ENCODE results near the gene MIP.
"Not testable (repeated sequence)": the region's sequence is repeated elsewhere in the genome, so short reads cannot be mapped to it uniquely, and the experiment has no call there.

The MIP gene

DNA sequence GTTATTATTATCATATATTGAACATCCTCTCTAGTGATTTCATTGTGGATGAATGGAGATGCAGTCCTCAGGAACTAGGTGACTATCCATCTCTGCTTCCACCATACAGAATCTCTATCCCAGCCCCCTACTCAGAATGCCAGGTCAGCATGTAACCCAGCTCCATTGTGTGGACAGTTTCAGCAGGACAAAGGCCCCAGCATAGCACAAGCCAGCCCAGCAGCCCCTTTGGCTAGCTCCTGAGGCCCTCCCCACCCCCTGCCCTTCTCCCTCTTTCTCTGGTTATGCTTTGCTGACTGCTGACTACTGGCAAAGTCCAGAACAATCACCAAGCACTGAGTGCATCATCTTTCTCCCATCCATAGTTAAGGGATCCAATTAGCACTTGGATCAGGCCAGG, 8.1 kb upstream of the MIP start:
- FAIRE-seq, result no peak

- FAIRE-seq, result no peak
Measured at GRCh38 chr12:56461235-56462159, 7.0 kb upstream of the MIP start.

- FAIRE-seq, result no peak
Measured at GRCh38 chr12:56457817-56458216, 3.4 kb upstream of the MIP start.

GRCh38 chr12:56451147-56451546, 3.3 kb downstream of the MIP start:
- FAIRE-seq, result no peak

GRCh38 chr12:56450241-56450640, 4.2 kb downstream of the MIP start:
- FAIRE-seq, result no peak

DNA sequence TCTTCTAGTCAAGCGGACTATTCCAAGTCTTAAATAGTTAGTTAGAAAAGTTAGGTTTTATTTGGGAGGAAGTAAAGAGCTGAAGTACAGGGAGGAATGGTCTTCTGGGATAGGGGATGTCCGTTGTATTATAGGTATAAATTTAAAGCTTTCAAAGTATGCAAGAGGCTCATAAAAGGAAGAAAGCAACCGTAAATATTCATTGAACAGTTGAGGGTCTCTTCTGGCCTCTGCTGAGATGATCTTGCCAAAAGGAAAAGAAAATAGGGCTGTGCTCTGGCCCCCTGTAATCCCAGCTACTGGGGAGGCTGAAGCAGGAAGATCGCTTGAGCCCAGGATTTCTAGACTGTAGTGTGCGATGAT, 4.9 kb downstream of the MIP start:
- no peak for FAIRE-seq

- peak; percentile 13 for FAIRE-seq
Measured at GRCh38 chr12:56448860-56449621, 5.4 kb downstream of the MIP start, which contains the start of gene TIMELESS. TSS of gene TIMELESS (minus strand) at chr12:56449426. CDS start at chr12:56434170, 15,256 bp downstream.

DNA sequence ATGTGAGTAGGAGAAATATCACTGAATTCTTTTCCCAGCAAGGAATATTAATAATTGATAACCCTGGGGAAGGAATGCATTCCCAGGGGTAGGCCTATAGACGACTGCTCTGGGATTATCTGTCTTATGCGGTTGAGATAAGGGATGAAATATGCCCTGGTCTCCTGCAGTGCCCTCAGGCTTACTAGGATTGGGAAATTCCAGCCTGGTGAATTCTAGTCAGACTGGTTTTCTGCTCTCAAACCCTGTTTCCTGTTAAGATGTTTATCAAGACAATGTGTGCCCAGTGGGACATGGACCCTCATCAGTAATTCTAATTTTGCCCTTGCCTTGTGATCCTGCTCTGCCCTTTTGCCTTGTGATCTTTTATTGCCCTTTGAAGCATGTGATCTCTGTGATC, 11.2 kb downstream of the MIP start:
- not testable (repeated sequence) for FAIRE-seq

DNA sequence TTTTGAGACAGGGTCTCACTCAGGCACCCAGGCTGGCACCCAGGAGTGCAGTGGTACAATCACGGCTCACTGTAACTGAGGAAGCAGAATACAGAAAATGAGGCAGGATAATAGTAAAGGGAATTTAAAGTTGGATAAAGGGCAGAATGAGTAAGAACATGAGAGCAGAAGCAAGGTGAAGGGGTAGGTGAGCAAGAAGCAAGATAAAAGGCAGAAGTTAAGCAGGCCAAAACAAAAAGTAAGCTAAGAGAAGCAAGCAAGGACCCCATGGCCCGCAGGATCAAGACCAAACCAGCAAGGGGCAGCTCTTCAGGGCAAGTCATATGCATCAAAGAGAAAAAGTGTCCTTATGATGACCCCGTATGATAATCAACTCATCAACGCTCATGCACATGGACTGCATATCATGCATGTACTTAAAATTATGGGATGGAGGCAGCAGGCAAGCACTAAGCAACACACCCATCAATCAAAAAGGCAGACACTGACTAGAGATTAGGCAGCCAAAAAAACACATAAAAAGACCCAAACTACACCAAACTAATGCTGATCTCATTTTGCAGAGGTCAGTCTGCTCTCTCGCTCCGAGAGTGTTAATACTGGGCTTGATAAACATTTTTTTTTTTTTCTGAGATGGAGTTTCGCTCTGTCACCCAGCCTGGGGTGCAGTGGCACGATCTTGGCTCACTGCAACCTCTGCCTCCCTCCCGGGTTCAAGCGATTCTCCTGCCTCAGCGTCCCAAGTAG, 16.9 kb downstream of the MIP start:
- no peak for FAIRE-seq

GRCh38 chr12:56434828-56435227, 19.6 kb downstream of the MIP start:
- no peak for FAIRE-seq

GRCh38 chr12:56431850-56432249, 22.6 kb downstream of the MIP start:
- FAIRE-seq, result no peak

GRCh38 chr12:56431288-56431687, 23.2 kb downstream of the MIP start:
- no peak for FAIRE-seq

GRCh38 chr12:56425940-56426438, 28.5 kb downstream of the MIP start:
- no peak for FAIRE-seq

DNA sequence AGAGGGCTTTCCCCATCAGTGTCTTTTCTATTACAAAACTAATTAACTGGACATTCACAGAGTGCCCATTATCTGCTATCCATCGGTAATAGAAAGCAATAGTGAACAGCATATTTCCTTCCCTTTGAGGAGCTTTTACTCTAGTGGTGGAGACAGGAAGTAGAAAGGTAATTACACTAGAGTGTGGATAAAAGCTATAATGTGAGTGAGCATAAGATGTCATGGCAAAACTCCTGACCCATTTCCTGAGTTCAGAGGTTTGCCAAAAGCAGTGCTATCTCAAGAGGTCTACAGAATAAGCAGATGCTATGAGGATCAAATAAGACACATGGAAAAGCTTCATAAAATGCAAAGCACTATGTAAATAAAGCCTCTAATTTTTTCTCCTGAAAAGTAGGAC, 29.3 kb downstream of the MIP start:
- no peak for FAIRE-seq

GRCh38 chr12:56420411-56420810, 34.0 kb downstream of the MIP start:
- no peak for FAIRE-seq

GRCh38 chr12:56417739-56418138, 36.7 kb downstream of the MIP start:
- FAIRE-seq, result no peak

GRCh38 chr12:56414401-56414800, 40.1 kb downstream of the MIP start:
- FAIRE-seq, result no peak

DNA sequence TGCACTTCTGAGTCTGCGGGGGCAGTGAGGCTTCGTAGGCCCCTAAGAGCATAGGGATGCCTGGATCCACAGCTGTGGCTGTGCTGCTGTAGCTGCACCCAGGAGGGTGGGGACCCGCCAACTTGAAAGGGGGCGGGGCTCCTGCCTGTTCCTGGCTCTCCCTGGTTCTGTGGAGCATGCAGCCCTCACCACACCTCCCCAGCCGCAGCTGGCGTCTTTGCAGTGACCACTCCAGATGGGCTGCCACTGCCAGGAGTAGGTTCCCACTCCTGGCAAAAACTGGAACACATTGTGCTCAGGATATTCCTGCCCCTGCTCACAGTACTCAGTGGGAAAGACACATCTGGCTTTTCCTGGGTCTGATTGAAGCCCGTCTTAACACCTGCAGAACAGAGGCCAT, 41.1 kb downstream of the MIP start:
- FAIRE-seq, result no peak

DNA sequence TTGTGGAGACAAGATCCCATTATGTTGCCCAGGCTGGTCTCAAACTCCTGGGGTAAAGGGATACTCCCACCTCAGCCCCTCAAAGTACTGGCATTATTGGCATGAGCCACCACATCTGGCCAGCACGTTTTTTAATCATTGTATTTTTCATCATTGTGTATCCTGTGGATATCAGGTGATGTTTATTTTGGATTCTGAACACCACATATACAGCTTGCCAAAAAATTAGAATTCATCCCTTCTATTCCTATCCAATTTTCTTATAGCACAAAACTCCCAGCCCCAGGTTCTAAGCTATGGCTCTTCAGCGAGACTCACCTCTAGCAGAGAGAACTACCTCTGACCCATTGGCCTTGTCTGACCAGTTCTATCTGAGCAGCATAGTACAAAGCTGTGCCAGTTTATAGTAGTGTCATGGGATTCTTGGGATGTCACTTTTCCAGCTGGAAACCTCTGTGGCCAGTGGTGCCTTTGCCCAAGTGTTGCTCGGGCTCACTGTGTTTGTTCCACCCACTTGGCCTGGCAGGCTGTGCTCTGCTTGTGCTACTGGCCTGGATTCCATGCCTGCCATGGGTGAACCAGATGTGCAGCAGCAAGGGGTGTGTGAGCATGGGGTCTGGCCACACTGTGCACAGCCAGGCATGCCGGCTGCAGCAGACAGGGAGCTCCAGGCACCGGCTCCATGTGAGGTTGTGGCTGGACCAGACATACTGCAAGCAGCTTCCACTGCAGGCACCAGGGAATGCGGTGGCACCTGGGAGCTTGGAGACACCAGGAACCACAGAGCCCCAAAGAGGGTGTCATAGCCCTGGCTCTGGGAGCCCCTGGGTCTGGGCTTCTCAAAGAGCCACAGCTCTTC, 42.4 kb downstream of the MIP start:
- FAIRE-seq, result no peak

GRCh38 chr12:56410768-56411167, 43.7 kb downstream of the MIP start:
- no peak for FAIRE-seq

GRCh38 chr12:56408799-56409417, 45.5 kb downstream of the MIP start:
- no peak for FAIRE-seq

- not testable (repeated sequence) for FAIRE-seq
Measured at GRCh38 chr12:56404227-56404626, 50.2 kb downstream of the MIP start.
